Measurements from ENCODE around the gene SMAD3.

The SMAD3 gene

GRCh38 chr15:67180035-67180434, 114.6 kb downstream of the SMAD3 start:
- no peak for DNase-seq (ENCODE audit: low read depth, low spot score)

- DNase-seq (ENCODE audit: low read depth, low spot score): no peak
Measured at GRCh38 chr15:67180514-67181191, 115.3 kb downstream of the SMAD3 start.

- peak; percentile 73 for DNase-seq (ENCODE audit: low read depth, low spot score)
Measured at GRCh38 chr15:67181221-67181639, 115.8 kb downstream of the SMAD3 start.

GRCh38 chr15:67183443-67184169, 118.2 kb downstream of the SMAD3 start:
- no peak for DNase-seq (ENCODE audit: low read depth, low spot score)

GRCh38 chr15:67184208-67184925, 119.0 kb downstream of the SMAD3 start:
- DNase-seq (ENCODE audit: low read depth, low spot score): no peak

GRCh38 chr15:67185051-67185450, 119.6 kb downstream of the SMAD3 start:
- DNase-seq (ENCODE audit: low read depth, low spot score): no peak

- DNase-seq (ENCODE audit: low read depth, low spot score): no peak
Measured at GRCh38 chr15:67185621-67186225, 120.3 kb downstream of the SMAD3 start.

- no peak for DNase-seq (ENCODE audit: low read depth, low spot score)
Measured at GRCh38 chr15:67186226-67186649, 120.8 kb downstream of the SMAD3 start.

GRCh38 chr15:67186688-67187087, 121.3 kb downstream of the SMAD3 start:
- DNase-seq (ENCODE audit: low read depth, low spot score): no peak

- DNase-seq (ENCODE audit: low read depth, low spot score): no peak
Measured at GRCh38 chr15:67187351-67187854, 122.0 kb downstream of the SMAD3 start.

GRCh38 chr15:67188551-67189218, 123.3 kb downstream of the SMAD3 start:
- no peak for DNase-seq (ENCODE audit: low read depth, low spot score)

- DNase-seq (ENCODE audit: low read depth, low spot score): no peak
Measured at GRCh38 chr15:67189326-67190051, 124.1 kb downstream of the SMAD3 start.

- no peak for DNase-seq (ENCODE audit: low read depth, low spot score)
Measured at GRCh38 chr15:67190326-67190725, 124.9 kb downstream of the SMAD3 start.

GRCh38 chr15:67190813-67191212, 125.4 kb downstream of the SMAD3 start:
- DNase-seq (ENCODE audit: low read depth, low spot score): no peak

- DNase-seq (ENCODE audit: low read depth, low spot score): no peak
Measured at GRCh38 chr15:67192185-67192820, 126.9 kb downstream of the SMAD3 start.

- DNase-seq (ENCODE audit: low read depth, low spot score): no peak
Measured at GRCh38 chr15:67193223-67193990, 128.0 kb downstream of the SMAD3 start.

GRCh38 chr15:67194171-67195114, 129.0 kb downstream of the SMAD3 start:
- no peak for DNase-seq (ENCODE audit: low read depth, low spot score)

- no peak for DNase-seq (ENCODE audit: low read depth, low spot score)
Measured at GRCh38 chr15:67195305-67195704, 129.9 kb downstream of the SMAD3 start.
